ENCODE data around the gene NCS1.

Gene NCS1

DNA sequence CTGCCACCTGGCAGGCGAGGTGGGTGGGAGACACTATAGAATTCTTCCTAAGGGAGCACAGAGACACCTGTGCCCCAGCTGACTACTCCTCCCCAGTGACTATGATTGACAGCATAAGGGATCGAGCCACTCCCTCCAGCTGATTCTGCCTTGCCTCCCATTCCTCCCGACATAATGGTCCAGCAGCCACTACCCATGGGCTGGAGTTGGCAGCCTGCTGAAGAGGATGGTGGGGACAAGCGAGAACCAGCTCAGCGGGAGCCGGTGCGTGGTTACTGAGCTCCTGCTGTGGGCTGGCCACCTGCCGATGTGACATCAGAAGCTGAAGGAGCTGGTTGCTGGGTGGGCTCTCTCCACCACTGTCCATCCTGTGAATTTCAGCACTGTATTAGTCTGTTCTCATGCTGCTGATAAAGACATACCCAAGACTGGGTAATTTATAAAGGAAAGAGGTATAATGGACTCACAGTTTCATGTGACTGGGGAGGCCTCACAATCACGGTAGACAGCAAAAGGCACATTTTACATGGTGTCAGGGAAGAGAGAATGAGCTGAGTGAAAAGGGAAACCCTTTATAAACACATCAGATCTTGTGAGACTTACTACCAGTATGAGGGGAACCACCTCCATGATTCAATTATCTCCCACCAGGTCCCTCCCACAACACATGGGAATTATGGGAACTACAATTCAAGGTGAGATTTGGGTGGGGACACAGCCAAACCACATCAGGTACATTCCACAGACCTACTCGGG lies 12.1 kb upstream of the NCS1 start:
- ChIA-PET POLR2A (interaction anchor here (0.6 kb wide), 1 partner anchor 116 kb away, joined by 3 read pairs; no protein-coding TSS in a partner anchor), CTCF (interaction anchor here (0.6 kb wide), 2 partner anchors 8 to 523 kb away, joined by 3 read pairs; no protein-coding TSS in a partner anchor)
- H3K27ac ChIP-seq (ENCODE audit: extremely low read depth, low read depth, low read length) = no peak overlapping the region
- no peaks in the 10 kb centered on the region for H3K4me1 ChIP-seq (ENCODE audit: control insufficient read depth, insufficient read depth, low read length)
- H3K36me3 ChIP-seq (ENCODE audit: control insufficient read depth in 2 of 2, insufficient read depth in 1 of 2, low read length in 2 of 2) = no peaks in the 10 kb centered on the region
- TF ChIP-seq, protein P1, sequence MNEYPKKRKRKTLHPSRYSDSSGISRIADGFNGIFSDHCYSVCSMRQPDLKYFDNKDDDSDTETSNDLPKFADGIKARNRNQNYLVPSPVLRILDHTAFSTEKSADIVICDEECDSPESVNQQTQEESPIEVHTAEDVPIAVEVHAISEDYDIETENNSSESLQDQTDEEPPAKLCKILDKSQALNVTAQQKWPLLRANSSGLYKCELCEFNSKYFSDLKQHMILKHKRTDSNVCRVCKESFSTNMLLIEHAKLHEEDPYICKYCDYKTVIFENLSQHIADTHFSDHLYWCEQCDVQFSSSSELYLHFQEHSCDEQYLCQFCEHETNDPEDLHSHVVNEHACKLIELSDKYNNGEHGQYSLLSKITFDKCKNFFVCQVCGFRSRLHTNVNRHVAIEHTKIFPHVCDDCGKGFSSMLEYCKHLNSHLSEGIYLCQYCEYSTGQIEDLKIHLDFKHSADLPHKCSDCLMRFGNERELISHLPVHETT (tag by site-specific recombination; IDR thresholded peaks at IDR 0.05) = no peak
- TF ChIP-seq ZNF221 (tag by site-specific recombination; IDR thresholded peaks at IDR 0.05; ENCODE audit: borderline replicate concordance) (no peak), OSR2 (tag by site-specific recombination; IDR thresholded peaks at IDR 0.05) (peak; percentile 70), IKZF3 (tag by site-specific recombination; IDR thresholded peaks at IDR 0.05) (0 out of 2 replicates have a peak, but pooled peaks have one; percentile 37), WT1 (tag by site-specific recombination; IDR thresholded peaks at IDR 0.05) (peak; percentile 29; the same call in 1 of the 2 replicates), ZIC2 (tag by site-specific recombination; IDR thresholded peaks at IDR 0.05) (peak; percentile 89), ZNF146 (tag by site-specific recombination; IDR thresholded peaks at IDR 0.05) (no peak), ZNF600 (tag by site-specific recombination; IDR thresholded peaks at IDR 0.05) (peak; percentile 26; the same call in 1 of the 2 replicates), GLIS1 (tag by site-specific recombination; IDR thresholded peaks at IDR 0.05) (peak; percentile 93)
- TF ChIP-seq, protein P2, sequence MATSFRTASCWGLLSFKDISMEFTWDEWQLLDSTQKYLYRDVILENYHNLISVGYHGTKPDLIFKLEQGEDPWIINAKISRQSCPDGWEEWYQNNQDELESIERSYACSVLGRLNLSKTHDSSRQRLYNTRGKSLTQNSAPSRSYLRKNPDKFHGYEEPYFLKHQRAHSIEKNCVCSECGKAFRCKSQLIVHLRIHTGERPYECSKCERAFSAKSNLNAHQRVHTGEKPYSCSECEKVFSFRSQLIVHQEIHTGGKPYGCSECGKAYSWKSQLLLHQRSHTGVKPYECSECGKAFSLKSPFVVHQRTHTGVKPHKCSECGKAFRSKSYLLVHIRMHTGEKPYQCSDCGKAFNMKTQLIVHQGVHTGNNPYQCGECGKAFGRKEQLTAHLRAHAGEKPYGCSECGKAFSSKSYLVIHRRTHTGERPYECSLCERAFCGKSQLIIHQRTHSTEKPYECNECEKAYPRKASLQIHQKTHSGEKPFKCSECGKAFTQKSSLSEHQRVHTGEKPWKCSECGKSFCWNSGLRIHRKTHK (tag by site-specific recombination; IDR thresholded peaks at IDR 0.05) = no peak
- TF ChIP-seq, protein P3, sequence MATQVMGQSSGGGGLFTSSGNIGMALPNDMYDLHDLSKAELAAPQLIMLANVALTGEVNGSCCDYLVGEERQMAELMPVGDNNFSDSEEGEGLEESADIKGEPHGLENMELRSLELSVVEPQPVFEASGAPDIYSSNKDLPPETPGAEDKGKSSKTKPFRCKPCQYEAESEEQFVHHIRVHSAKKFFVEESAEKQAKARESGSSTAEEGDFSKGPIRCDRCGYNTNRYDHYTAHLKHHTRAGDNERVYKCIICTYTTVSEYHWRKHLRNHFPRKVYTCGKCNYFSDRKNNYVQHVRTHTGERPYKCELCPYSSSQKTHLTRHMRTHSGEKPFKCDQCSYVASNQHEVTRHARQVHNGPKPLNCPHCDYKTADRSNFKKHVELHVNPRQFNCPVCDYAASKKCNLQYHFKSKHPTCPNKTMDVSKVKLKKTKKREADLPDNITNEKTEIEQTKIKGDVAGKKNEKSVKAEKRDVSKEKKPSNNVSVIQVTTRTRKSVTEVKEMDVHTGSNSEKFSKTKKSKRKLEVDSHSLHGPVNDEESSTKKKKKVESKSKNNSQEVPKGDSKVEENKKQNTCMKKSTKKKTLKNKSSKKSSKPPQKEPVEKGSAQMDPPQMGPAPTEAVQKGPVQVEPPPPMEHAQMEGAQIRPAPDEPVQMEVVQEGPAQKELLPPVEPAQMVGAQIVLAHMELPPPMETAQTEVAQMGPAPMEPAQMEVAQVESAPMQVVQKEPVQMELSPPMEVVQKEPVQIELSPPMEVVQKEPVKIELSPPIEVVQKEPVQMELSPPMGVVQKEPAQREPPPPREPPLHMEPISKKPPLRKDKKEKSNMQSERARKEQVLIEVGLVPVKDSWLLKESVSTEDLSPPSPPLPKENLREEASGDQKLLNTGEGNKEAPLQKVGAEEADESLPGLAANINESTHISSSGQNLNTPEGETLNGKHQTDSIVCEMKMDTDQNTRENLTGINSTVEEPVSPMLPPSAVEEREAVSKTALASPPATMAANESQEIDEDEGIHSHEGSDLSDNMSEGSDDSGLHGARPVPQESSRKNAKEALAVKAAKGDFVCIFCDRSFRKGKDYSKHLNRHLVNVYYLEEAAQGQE (tag by site-specific recombination; IDR thresholded peaks at IDR 0.05) = peak; percentile 55; the same call in 1 of the 2 replicates
- no peaks in the 10 kb centered on the region for H3K9me3 ChIP-seq (ENCODE audit: control insufficient read depth, insufficient read depth, low read depth, low read length)
- no peak overlapping the region for H3K4me3 ChIP-seq (ENCODE audit: low read depth, low read length)

DNA sequence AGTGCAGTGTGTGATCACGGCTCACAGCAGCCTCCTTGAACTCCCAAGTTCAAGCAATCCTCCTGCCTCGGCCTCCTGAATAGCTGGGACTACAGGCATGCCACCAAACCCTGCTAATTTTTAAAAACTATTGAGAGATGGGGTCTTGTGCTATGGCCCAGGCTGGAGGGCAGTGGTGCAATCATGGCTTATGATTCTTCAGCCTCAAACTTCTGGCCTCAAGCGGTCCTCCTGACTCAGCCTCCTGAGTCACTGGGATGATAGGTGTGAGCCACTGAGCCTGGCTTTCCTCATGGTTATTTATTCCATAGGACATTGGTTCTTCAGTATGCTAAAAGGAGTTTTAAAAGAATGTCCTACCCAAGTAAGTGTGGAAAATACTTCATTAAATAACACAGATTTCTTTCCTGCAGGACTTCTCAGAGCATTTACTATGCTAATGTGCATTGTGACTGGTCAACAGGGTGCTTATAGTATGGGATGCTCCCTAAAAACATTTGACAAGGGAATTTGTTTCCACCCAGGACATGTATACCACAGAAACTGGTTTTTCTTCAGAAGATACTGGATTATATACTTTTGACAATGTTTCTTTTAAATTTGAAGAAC lies 11.2 kb upstream of the NCS1 start:
- Histone ChIP-seq H3K4me1 (ENCODE audit: control insufficient read depth, insufficient read depth, low read length) (no peaks in the 10 kb centered on the region), H3K27ac (ENCODE audit: extremely low read depth, low read depth, low read length) (no peak overlapping the region), H3K4me3 (ENCODE audit: low read depth, low read length) (no peak overlapping the region), H3K9me3 (ENCODE audit: control insufficient read depth, insufficient read depth, low read depth, low read length) (no peaks in the 10 kb centered on the region), H3K36me3 (ENCODE audit: control insufficient read depth in 2 of 2, insufficient read depth in 1 of 2, low read length in 2 of 2) (no peaks in the 10 kb centered on the region)
- CTCF ChIA-PET = interaction anchor here (0.6 kb wide), 3 partner anchors 7 to 522 kb away, joined by 3 to 5 read pairs (median 3); no protein-coding TSS in a partner anchor
- POLR2A ChIA-PET = interaction anchor here (0.6 kb wide), 1 partner anchor 115 kb away, joined by 3 read pairs; no protein-coding TSS in a partner anchor
- TF ChIP-seq ZNF501 (tag by site-specific recombination; IDR thresholded peaks at IDR 0.05) (no peak), ZNF529 (tag by site-specific recombination; IDR thresholded peaks at IDR 0.05; ENCODE audit: insufficient replicate concordance) (no peak), ZNF791 (tag by site-specific recombination; IDR thresholded peaks at IDR 0.05) (no peak), ZNF571 (tag by site-specific recombination; IDR thresholded peaks at IDR 0.05) (no peak), ZNF239 (tag by site-specific recombination; IDR thresholded peaks at IDR 0.05) (peak; percentile 92), MZF1 (tag by site-specific recombination; IDR thresholded peaks at IDR 0.05; ENCODE audit: borderline replicate concordance) (no peak), ZNF701 (tag by site-specific recombination; IDR thresholded peaks at IDR 0.05) (no peak)
